ENCODE data around the gene RBM19.

The RBM19 gene

DNA sequence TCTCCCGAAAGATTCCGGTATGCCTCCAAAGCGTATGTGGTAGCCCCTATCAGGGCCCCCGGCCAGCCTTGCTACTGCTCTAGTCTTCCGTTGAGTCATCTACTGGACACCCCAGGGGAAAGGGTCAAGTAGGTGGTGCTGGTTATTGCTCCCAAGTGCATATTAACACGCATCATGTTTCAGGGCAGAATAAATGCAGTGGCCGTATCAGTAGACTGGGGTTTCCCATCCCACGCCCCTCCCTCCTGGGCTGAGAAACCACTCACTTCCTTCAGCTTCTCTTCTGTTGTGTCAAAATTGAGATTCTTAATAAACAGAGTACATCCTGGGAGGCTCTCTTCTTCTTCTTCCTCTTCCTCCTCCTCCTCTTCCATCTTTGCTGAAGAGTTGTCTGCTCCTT is 39.3 kb downstream of the RBM19 start:
- no peaks in the 10 kb centered on the region for H3K4me1 ChIP-seq (ENCODE audit: insufficient read depth, low read length)
- H3K27me3 ChIP-seq (ENCODE audit: insufficient read depth, low read length), result no peaks in the 10 kb centered on the region
- peaks cover 21% of the 10 kb centered on the region for H3K36me3 ChIP-seq (ENCODE audit: insufficient read depth, low read length)
- no peak overlapping the region for H3K4me3 ChIP-seq (ENCODE audit: low read length)
- H3K9me3 ChIP-seq (ENCODE audit: low read length), result no peaks in the 10 kb centered on the region
- H2AFZ ChIP-seq (ENCODE audit: low read depth, low read length), result no peak overlapping the region

DNA sequence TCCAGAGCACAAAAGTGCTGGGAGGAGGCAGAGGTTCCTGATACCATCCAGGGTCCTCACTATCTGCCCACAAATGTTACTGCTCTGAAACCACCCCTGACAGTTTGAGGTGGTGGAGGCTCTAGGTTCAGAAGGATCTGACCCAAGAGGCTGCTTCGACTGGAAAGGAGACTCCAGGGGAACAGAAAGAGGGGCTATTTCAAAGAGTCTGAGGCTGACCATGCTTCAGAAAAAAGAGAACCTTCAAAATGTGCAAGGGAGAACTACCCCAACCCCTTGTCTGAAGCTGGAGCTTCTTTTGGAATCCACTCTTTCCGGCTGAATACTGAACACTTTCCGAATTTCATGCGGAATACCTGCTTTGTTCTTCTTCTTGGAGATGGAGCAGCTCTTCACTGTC is 41.8 kb downstream of the RBM19 start:
- no peak overlapping the region for H3K4me3 ChIP-seq (ENCODE audit: low read length)
- H2AFZ ChIP-seq (ENCODE audit: low read depth, low read length), result no peak overlapping the region
- peaks cover 22% of the 10 kb centered on the region for H3K36me3 ChIP-seq (ENCODE audit: insufficient read depth, low read length)
- no peaks in the 10 kb centered on the region for H3K4me1 ChIP-seq (ENCODE audit: insufficient read depth, low read length)
- no peaks in the 10 kb centered on the region for H3K9me3 ChIP-seq (ENCODE audit: low read length)
- no peaks in the 10 kb centered on the region for H3K27me3 ChIP-seq (ENCODE audit: insufficient read depth, low read length)

DNA sequence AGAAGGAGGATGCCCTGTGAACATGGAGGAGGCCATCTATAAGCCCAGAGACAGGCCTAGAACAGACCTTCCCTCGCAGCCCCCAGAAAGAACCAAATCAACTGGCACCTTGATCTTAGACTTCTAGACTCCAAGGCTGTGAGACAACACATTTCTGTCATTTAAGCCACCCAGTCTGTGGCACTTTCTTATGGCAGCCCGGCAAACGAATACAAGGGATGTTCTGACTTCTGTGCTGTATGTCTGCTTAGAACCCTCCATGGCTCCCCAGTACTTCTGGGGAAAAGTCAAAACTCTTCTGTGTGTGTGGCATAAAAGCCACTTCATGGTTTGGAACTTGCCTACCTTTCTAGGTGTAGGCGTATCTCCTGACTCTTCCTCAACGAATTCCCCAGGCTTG is 42.9 kb downstream of the RBM19 start:
- H3K9me3 ChIP-seq (ENCODE audit: low read length), result no peaks in the 10 kb centered on the region
- peaks cover 25% of the 10 kb centered on the region for H3K36me3 ChIP-seq (ENCODE audit: insufficient read depth, low read length)

DNA sequence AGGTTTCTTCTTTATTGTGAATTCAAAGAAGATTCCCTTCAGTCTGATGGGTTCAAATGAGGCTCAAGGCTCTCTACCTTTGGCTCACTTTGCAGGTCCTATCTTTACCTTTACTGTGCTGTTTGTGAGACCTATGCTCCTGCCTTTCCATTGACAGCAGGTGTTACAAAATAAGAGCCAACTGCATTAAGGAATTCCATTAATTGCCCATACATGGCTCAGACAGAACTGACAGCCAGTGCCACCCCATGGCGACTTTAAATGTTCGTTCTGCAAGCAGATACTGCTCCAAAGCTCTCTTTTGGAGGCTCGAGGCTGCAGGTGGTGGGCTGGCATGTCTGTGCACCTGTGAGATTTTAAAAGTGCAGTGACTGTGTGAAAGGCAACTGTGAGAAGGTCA is 44.7 kb downstream of the RBM19 start:
- Histone ChIP-seq H3K27me3 (ENCODE audit: insufficient read depth, low read length) (no peaks in the 10 kb centered on the region), H3K9me3 (ENCODE audit: low read length) (no peaks in the 10 kb centered on the region), H2AFZ (ENCODE audit: low read depth, low read length) (no peak overlapping the region), H3K36me3 (ENCODE audit: insufficient read depth, low read length) (peaks cover 30% of the 10 kb centered on the region), H3K4me3 (ENCODE audit: low read length) (no peak overlapping the region), H3K4me1 (ENCODE audit: insufficient read depth, low read length) (no peaks in the 10 kb centered on the region)

More for the DNA sequence above, 42.9 kb downstream of the RBM19 start:
- Histone ChIP-seq H3K27me3 (ENCODE audit: insufficient read depth, low read length) (no peaks in the 10 kb centered on the region), H2AFZ (ENCODE audit: low read depth, low read length) (no peak overlapping the region), H3K4me3 (ENCODE audit: low read length) (no peak overlapping the region), H3K4me1 (ENCODE audit: insufficient read depth, low read length) (no peaks in the 10 kb centered on the region)

DNA sequence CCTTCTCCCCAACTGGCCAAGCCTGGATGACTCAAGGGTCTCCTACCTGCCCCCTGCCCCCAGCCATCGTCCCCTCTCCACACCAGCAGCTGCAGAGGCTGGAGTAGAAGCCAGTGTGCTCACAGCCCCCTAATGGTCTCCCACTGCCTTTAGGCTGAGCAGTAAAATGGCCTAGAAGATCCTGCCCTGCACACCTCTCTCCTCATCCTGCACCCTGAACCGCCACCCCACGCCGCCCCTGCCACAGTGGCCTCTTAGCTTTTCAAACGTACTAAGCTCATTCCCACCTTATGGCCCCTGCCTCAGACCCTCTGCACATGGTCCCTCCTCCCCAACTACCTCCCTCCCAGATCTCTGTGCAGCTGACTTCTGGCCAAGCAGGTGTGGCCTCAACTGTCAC is 46.3 kb downstream of the RBM19 start:
- Histone ChIP-seq H3K9me3 (ENCODE audit: low read length) (no peaks in the 10 kb centered on the region), H3K4me1 (ENCODE audit: insufficient read depth, low read length) (no peaks in the 10 kb centered on the region), H3K4me3 (ENCODE audit: low read length) (no peak overlapping the region), H3K36me3 (ENCODE audit: insufficient read depth, low read length) (peaks cover 32% of the 10 kb centered on the region), H2AFZ (ENCODE audit: low read depth, low read length) (no peak overlapping the region), H3K27me3 (ENCODE audit: insufficient read depth, low read length) (no peaks in the 10 kb centered on the region)

DNA sequence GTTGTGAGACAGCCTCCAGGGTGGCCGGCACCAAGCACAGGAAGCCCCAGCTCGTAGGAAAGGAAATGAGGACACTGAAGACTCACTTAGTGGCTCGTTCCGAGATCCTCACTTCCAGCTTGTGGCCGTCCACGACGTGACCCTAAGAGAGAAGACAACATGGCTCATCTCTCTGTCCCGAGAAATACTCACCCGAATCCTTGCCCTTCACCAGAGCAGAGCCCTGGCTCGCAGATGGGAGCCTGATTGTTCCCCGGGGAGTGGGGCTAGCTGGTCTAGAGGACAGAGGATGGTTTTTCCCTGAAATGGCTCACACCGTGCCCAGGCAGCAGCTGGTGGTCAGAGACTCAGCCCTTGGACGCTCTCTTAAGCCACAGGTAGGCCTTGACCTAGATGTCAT is 47.8 kb downstream of the RBM19 start:
- H3K36me3 ChIP-seq (ENCODE audit: insufficient read depth, low read length), result peaks cover 19% of the 10 kb centered on the region
- H2AFZ ChIP-seq (ENCODE audit: low read depth, low read length), result no peak overlapping the region

DNA sequence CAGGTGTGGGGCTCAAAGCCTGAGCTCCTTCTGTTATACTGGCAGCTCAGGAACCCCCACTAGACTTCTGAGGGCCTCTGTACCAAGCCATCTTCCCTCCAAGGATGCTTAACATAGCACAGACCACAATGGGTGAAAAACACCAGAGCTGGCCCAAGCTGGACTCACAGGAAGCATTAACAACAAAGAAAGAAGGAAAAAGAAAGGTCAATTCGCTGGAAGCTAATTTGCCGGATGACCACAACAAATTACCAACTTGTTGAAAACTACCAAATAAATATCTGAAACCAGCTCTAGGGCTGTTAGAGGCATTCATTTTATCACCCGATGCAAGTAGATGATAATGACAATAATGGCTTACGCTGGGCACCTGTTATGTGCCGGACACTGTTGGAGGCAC is 48.7 kb downstream of the RBM19 start:
- Histone ChIP-seq H3K9me3 (ENCODE audit: low read length) (no peaks in the 10 kb centered on the region), H3K4me1 (ENCODE audit: insufficient read depth, low read length) (peaks cover 4% of the 10 kb centered on the region), H2AFZ (ENCODE audit: low read depth, low read length) (no peak overlapping the region), H3K36me3 (ENCODE audit: insufficient read depth, low read length) (peaks cover 17% of the 10 kb centered on the region), H3K4me3 (ENCODE audit: low read length) (no peak overlapping the region), H3K27me3 (ENCODE audit: insufficient read depth, low read length) (no peaks in the 10 kb centered on the region)

More for the DNA sequence above, 47.8 kb downstream of the RBM19 start:
- no peaks in the 10 kb centered on the region for H3K9me3 ChIP-seq (ENCODE audit: low read length)
- H3K27me3 ChIP-seq (ENCODE audit: insufficient read depth, low read length), result no peaks in the 10 kb centered on the region
- no peaks in the 10 kb centered on the region for H3K4me1 ChIP-seq (ENCODE audit: insufficient read depth, low read length)
- H3K4me3 ChIP-seq (ENCODE audit: low read length), result no peak overlapping the region

DNA sequence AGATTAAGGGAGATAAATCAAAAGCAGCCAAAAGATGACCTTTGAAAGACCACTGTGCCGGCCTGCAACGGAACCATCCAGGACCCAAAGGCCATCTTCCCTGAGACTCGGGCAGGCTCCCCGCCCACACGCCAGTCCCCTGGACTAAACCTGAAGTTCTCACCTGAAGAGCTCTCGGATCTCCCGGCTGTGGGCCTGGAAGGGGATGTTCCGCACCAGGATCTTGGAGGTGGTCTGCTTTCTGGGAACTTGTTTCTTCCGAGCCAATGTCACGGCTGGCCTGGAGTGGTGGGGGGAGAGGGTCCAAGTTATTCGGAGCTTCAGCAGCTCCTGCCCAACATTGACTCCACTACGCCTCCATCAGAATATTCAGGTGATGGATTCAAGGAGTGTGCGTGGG is 51.3 kb downstream of the RBM19 start:
- Histone ChIP-seq H3K9me3 (ENCODE audit: low read length) (no peaks in the 10 kb centered on the region), H3K36me3 (ENCODE audit: insufficient read depth, low read length) (peaks cover 14% of the 10 kb centered on the region), H3K4me1 (ENCODE audit: insufficient read depth, low read length) (peaks cover 6% of the 10 kb centered on the region), H3K27me3 (ENCODE audit: insufficient read depth, low read length) (no peaks in the 10 kb centered on the region), H2AFZ (ENCODE audit: low read depth, low read length) (no peak overlapping the region), H3K4me3 (ENCODE audit: low read length) (no peak overlapping the region)

DNA sequence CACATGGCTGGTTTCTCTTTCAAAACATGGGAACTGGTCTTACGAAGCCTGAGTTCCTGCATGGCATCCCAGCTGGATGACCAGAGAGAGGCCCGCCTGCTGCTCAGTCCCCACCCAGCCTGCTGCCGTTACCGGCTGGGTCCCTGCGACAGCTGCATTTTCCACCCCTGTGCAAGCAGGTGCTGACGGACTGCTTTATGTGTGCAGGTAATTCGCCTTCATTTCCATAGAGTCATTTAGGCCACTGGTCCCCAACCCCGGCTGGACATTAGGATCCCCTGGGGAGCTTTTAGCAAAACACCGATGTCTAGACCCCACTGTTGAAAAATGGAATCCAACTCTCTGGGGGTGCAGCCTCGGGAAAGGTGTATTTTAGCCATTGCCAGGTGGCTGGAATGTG is 51.9 kb downstream of the RBM19 start:
- Histone ChIP-seq H3K9me3 (ENCODE audit: low read length) (no peaks in the 10 kb centered on the region), H3K4me3 (ENCODE audit: low read length) (no peak overlapping the region), H2AFZ (ENCODE audit: low read depth, low read length) (no peak overlapping the region), H3K27me3 (ENCODE audit: insufficient read depth, low read length) (no peaks in the 10 kb centered on the region), H3K4me1 (ENCODE audit: insufficient read depth, low read length) (peaks cover 6% of the 10 kb centered on the region), H3K36me3 (ENCODE audit: insufficient read depth, low read length) (peaks cover 14% of the 10 kb centered on the region)

DNA sequence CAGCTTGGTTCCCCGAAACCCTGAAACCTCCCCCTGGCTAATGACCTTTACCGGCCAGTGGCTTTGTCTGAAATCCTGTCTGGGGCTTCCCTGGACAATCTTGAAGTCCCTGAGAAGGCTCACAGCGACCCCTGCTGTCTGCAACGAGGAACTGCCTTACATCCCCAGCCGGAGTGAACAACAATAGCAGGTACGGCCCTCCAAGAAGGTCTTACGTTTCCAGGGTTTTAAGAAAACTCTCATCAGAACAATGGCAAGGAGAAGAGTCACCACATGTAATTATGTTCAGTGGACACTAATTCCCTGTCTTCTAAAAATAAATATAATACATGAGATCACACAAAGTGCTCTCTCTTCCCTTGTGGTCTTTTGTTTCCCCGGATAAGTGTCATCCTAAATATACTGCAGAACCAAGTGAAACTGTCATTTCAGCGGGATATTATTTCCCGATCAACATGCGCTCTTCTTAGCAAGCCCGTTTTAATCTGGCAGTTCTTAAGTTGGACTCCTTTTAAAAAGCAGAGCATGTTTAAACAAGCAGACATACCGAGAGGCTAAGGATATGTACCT is 53.3 kb downstream of the RBM19 start:
- Histone ChIP-seq H3K36me3 (ENCODE audit: insufficient read depth, low read length) (peaks cover 9% of the 10 kb centered on the region), H3K9me3 (ENCODE audit: low read length) (no peaks in the 10 kb centered on the region), H3K27me3 (ENCODE audit: insufficient read depth, low read length) (no peaks in the 10 kb centered on the region), H3K4me1 (ENCODE audit: insufficient read depth, low read length) (peaks cover 6% of the 10 kb centered on the region), H3K4me3 (ENCODE audit: low read length) (no peak overlapping the region), H2AFZ (ENCODE audit: low read depth, low read length) (no peak overlapping the region)

DNA sequence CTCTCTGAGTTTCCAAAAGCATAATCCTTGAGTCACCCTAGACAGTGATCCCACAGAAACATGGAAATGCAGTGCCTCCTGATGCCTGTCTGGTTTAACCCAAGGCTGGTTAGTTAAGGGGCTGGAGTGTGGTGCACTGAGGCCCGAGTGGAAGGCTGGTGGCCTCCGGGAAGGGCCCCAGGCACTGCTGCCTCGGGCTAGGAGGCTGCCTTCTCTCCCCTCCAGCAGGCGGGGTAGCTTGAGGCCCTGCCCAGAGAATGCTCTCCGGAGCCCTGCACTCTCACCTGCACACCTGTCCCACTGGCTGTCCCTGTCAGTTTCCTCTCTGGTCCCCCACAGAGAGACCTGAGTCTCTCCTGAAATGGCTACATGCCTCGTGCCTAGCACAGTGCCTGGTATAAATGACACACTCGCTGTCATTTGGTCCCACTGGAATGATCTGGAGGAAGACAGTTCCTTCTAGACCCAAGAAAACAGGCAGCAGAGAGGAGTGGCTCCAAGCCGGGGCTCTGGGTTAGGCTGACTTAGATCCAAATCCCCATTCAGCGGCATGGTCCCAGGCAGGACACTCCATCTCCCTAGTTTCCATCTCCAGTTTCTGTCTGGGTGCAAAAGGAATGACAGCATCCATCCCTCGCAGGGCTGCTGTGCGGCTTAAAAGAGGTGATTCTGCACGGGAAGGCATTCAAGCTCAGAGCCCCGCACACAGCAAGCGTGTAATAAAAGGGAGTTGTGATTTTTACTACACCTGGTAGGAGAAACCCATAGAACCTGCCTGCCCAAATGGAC is 54.0 kb downstream of the RBM19 start:
- Histone ChIP-seq H3K9me3 (ENCODE audit: low read length) (no peaks in the 10 kb centered on the region), H3K4me3 (ENCODE audit: low read length) (no peak overlapping the region), H3K27me3 (ENCODE audit: insufficient read depth, low read length) (no peaks in the 10 kb centered on the region), H3K4me1 (ENCODE audit: insufficient read depth, low read length) (peaks cover 6% of the 10 kb centered on the region), H2AFZ (ENCODE audit: low read depth, low read length) (no peak overlapping the region), H3K36me3 (ENCODE audit: insufficient read depth, low read length) (peaks cover 9% of the 10 kb centered on the region)

DNA sequence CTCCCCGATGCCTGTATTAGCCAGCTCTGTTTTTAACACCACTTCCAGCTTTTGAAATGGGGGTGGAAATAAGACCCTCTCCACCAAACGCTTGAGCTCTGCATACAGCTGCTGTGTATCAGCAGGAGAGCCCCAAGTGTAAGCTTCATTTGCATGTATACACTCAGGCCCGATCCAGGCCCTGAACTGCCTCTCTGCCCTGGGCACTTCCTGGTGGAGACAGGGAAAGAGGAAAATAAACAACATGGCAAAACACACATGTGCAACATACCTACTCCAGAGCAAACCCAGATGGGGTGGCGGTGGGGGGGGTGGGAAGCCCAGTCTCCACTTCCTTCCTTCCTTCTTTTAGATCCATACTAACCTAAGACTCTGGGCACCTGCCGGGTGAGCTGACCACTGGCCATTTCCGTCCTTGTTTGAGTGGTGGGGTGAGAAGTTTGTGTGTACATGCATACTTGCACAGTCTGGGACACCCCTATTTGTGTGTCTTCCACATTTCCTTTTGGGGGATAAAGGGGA is 55.3 kb downstream of the RBM19 start:
- Histone ChIP-seq H3K4me3 (ENCODE audit: low read length) (no peak overlapping the region), H3K27me3 (ENCODE audit: insufficient read depth, low read length) (no peaks in the 10 kb centered on the region), H3K36me3 (ENCODE audit: insufficient read depth, low read length) (peaks cover 4% of the 10 kb centered on the region), H3K4me1 (ENCODE audit: insufficient read depth, low read length) (peaks cover 6% of the 10 kb centered on the region), H3K9me3 (ENCODE audit: low read length) (no peaks in the 10 kb centered on the region), H2AFZ (ENCODE audit: low read depth, low read length) (no peak overlapping the region)

DNA sequence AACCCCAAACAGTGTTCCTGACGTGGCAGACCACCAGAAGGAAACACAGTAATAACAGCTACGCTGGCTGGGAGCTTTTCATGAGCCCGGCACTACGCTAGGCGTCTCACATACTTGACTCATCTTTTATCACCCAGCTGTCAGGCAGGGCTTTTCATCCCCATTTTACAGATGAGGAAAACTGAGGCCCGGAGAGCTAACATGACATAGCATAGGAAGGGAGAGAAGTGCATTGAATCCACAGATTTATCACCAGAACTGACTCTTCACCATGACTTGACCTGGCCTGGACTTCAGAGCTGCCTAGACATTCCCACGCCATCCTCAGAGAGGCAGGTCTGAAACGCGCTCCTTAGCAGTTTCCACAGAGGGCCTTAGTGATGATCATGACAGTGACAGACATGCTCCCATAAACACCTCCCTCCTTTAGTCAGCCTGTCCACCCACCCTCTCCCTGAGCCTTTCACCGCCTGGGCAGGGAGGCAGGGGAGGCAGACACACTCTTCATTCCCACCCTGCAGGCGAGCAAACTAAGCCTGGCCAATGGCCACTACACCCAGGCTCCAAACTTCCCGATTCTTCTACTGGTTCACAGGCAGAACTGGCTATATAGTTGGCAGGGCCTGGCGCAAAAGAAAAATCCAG is 56.2 kb downstream of the RBM19 start:
- Histone ChIP-seq H3K4me3 (ENCODE audit: low read length) (no peak overlapping the region), H3K36me3 (ENCODE audit: insufficient read depth, low read length) (no peaks in the 10 kb centered on the region), H3K9me3 (ENCODE audit: low read length) (no peaks in the 10 kb centered on the region), H3K27me3 (ENCODE audit: insufficient read depth, low read length) (no peaks in the 10 kb centered on the region), H3K4me1 (ENCODE audit: insufficient read depth, low read length) (peaks cover 6% of the 10 kb centered on the region), H2AFZ (ENCODE audit: low read depth, low read length) (no peak overlapping the region)
